Activated B cell treated with CpG ODN at 0.5 μM for 24 hours (primary cell): Measurements from ENCODE around the gene RHOBTB3. TPM values are rescaled to one million over a fixed set of nuclear protein-coding genes. Genes with fewer than 3 reads are reported as not detected.
"Not testable (repeated sequence)": the region's sequence is repeated elsewhere in the genome, so short reads cannot be mapped to it uniquely, and the experiment has no call there.

Experiments used
- ATAC-seq: fragments of 200-7000 bp; cut with Tn5 transposase; one replicate; pipeline ENCODE4 v1.10.0; 2021; ENCODE audit warnings: low read depth, mild to moderate bottlenecking, moderate library complexity
- CTCF ChIA-PET: fragments of 350-600 bp; sonication (Branson Sonifier 250); formaldehyde crosslinking; loops from one replicate; lab custom pipeline; 2021; ENCODE audit warnings: antibody characterized with exemption; lab: Charles Lee
- POLR2A ChIA-PET: fragments of 350-600 bp; sonication (Branson Sonifier 250); formaldehyde crosslinking; loops from one replicate; lab custom pipeline; 2021; ENCODE audit warnings: antibody characterized with exemption; lab: Charles Lee
- DNase-seq: peaks from one replicate; pipeline ENCODE4 v3.0.0; 2022
- H3K27ac Mint-ChIP-seq: one replicate; pipeline ENCODE4 v1.8.0; 2020; ENCODE audit warnings: mixed read lengths
- H3K27me3 Mint-ChIP-seq: one replicate; pipeline ENCODE4 v1.8.0; 2021; ENCODE audit warnings: mixed read lengths
- H3K36me3 Mint-ChIP-seq: one replicate; pipeline ENCODE4 v1.8.0; 2021; ENCODE audit warnings: low read depth, mixed read lengths
- H3K4me1 Mint-ChIP-seq: one replicate; pipeline ENCODE4 v1.8.0; 2021; ENCODE audit warnings: mixed read lengths
- H3K4me3 Mint-ChIP-seq: one replicate; pipeline ENCODE4 v1.8.0; 2020; ENCODE audit warnings: mild to moderate bottlenecking, mixed read lengths
- H3K9me3 Mint-ChIP-seq: one replicate; pipeline ENCODE4 v1.8.0; 2020; ENCODE audit warnings: mixed read lengths
- CTCF ChIP-seq: fragments of 200-600 bp; IDR thresholded peaks from one replicate; pipeline ENCODE4 v1.8.0; 2022; ENCODE audit warnings: antibody characterized with exemption, mild to moderate bottlenecking
- intact Hi-C: fragments of 100-400 bp; cut with micrococcal nuclease; formaldehyde crosslinking; loops from one replicate; pipeline ENCODE4 v1.15.1; 2024
- total RNA-seq: library from RNA; stranded (reverse); gene quantifications from 2 replicates; pipeline ENCODE4 v1.2.3, GENCODE V29; 2022

The RHOBTB3 gene
- total RNA-seq, 1 donor from 2014 or later, result 3.3 TPM

- H3K4me3 Mint-ChIP-seq, result peak overlapping the region; percentile 77
Measured at GRCh38 chr5:95808686-95809413, 77.7 kb downstream of the RHOBTB3 start.

GRCh38 chr5:95809414-95809960 is 78.4 kb downstream of the RHOBTB3 start:
- ATAC-seq, result no peak
- H3K36me3 Mint-ChIP-seq, result peaks cover 31% of the 10 kb centered on the region
- intact Hi-C loops, result loop anchor here (1.0 to 10.0 kb wide), 6 partner anchors 34 to 853 kb away; partner anchors contain the start of genes ARSK, CAST, ELL2 and SKIC3
- peak overlapping the region; percentile 95 for H3K27ac Mint-ChIP-seq
- peak overlapping the region; percentile 77 for H3K4me3 Mint-ChIP-seq
- CTCF ChIA-PET, result interaction anchor here (2.0 to 5.3 kb wide), 3 partner anchors 11 to 34 kb away, joined by 7 to 63 read pairs (median 9); no protein-coding TSS in a partner anchor
- peaks cover 61% of the 10 kb centered on the region for H3K4me1 Mint-ChIP-seq
- POLR2A ChIA-PET, result interaction anchor here (1.0 to 8.8 kb wide), 6 partner anchors 12 to 187 kb away, joined by 3 to 203 read pairs (median 8); partner anchors contain the start of genes GLRX and RFESD
- TF ChIP-seq CTCF, result no peak
- DNase-seq, result no peak
- no peaks in the 10 kb centered on the region for H3K27me3 Mint-ChIP-seq
- H3K9me3 Mint-ChIP-seq, result no peaks in the 10 kb centered on the region

More at GRCh38 chr5:95808686-95809413, 77.7 kb downstream of the RHOBTB3 start:
- intact Hi-C loops, result loop anchor here (1.0 to 10.0 kb wide), 10 partner anchors 13 to 854 kb away; partner anchors contain the start of genes ARSK, CAST, ELL2 and GLRX
- ChIA-PET CTCF (interaction anchor here (1.1 to 5.3 kb wide), 9 partner anchors 9 to 38 kb away, joined by 4 to 63 read pairs (median 6); partner anchors contain the start of gene GLRX), POLR2A (interaction anchor here (0.6 to 8.8 kb wide), 14 partner anchors 12 to 1066 kb away, joined by 3 to 203 read pairs (median 6); partner anchors contain the start of genes ELL2, GLRX, RFESD and RHOBTB3)
- H3K27ac Mint-ChIP-seq, result peak overlapping the region; percentile 95
- DNase-seq (peak; percentile 72), ATAC-seq (peak; percentile 99)
- H3K9me3 Mint-ChIP-seq, result no peaks in the 10 kb centered on the region
- peaks cover 27% of the 10 kb centered on the region for H3K36me3 Mint-ChIP-seq
- peaks cover 56% of the 10 kb centered on the region for H3K4me1 Mint-ChIP-seq
- TF ChIP-seq CTCF, result no peak
- no peaks in the 10 kb centered on the region for H3K27me3 Mint-ChIP-seq

GRCh38 chr5:95810305-95811125 is 79.4 kb downstream of the RHOBTB3 start:
- POLR2A ChIA-PET, result interaction anchor here (1.2 to 8.8 kb wide), 2 partner anchors 11 to 24 kb away, joined by 7 to 203 read pairs; partner anchors contain the start of gene GLRX
- ATAC-seq (no peak), DNase-seq (no peak)
- peak overlapping the region; percentile 44 for H3K4me3 Mint-ChIP-seq
- peaks cover 70% of the 10 kb centered on the region for H3K4me1 Mint-ChIP-seq
- H3K27me3 Mint-ChIP-seq, result no peaks in the 10 kb centered on the region
- peaks cover 39% of the 10 kb centered on the region for H3K36me3 Mint-ChIP-seq
- peak overlapping the region; percentile 95 for H3K27ac Mint-ChIP-seq
- no peak for TF ChIP-seq CTCF
- intact Hi-C loops, result no loop called here
- H3K9me3 Mint-ChIP-seq, result no peaks in the 10 kb centered on the region
- CTCF ChIA-PET, result interaction anchor here (2.0 to 5.3 kb wide), 2 partner anchors 10 to 29 kb away, joined by 7 to 63 read pairs; no protein-coding TSS in a partner anchor

- intact Hi-C loops, H3K4me3 Mint-ChIP-seq, DNase-seq, ATAC-seq, H3K27me3 Mint-ChIP-seq, H3K9me3 Mint-ChIP-seq, CTCF ChIA-PET: not testable (repeated sequence)
- peaks cover 75% of the 10 kb centered on the region for H3K4me1 Mint-ChIP-seq
- POLR2A ChIA-PET, result interaction anchor here (1.2 to 8.8 kb wide), 2 partner anchors 10 to 23 kb away, joined by 7 to 203 read pairs; partner anchors contain the start of gene GLRX
- peak overlapping the region; percentile 95 for H3K27ac Mint-ChIP-seq
- peaks cover 45% of the 10 kb centered on the region for H3K36me3 Mint-ChIP-seq
Measured at GRCh38 chr5:95811126-95811423, 79.9 kb downstream of the RHOBTB3 start.

GRCh38 chr5:95811461-95812073 is 80.4 kb downstream of the RHOBTB3 start:
- DNase-seq, H3K4me3 Mint-ChIP-seq, H3K27me3 Mint-ChIP-seq, intact Hi-C loops, ATAC-seq, H3K9me3 Mint-ChIP-seq, CTCF ChIA-PET: not testable (repeated sequence)
- POLR2A ChIA-PET, result interaction anchor here (1.9 to 8.8 kb wide), 2 partner anchors 9 to 23 kb away, joined by 5 to 203 read pairs; partner anchors contain the start of gene GLRX
- peaks cover 50% of the 10 kb centered on the region for H3K36me3 Mint-ChIP-seq
- peak overlapping the region; percentile 95 for H3K27ac Mint-ChIP-seq
- H3K4me1 Mint-ChIP-seq, result peaks cover 80% of the 10 kb centered on the region
